H1 (cell line): ENCODE results near the gene NAV3.

Experiments used
- ASH2L ChIP-seq: fragments of 200-600, 300-600 bp; sonication (generic); IDR thresholded peaks from one replicate; pipeline ENCODE4 v1.7.1; 2017; ENCODE audit warnings: low read length
- CHD2 ChIP-seq: IDR thresholded peaks from 2 replicates; pipeline ENCODE4 v1.6.1; 2012; ENCODE audit warnings: low read length, improper control_type of control experiment
- EZH2 ChIP-seq: fragments of 200-600 bp; sonication (generic); IDR thresholded peaks from 2 replicates; pipeline ENCODE4 v1.7.1; 2012; ENCODE audit warnings: low read depth, mild to moderate bottlenecking, moderate library complexity, low read length, inconsistent platforms; ENCODE audit not compliant: severe bottlenecking
- POLR2A ChIP-seq, 2 experiments: IDR thresholded peaks; 1 replicate in 1 of 2; 2 replicates in 1 of 2; pipeline ENCODE4 v1.6.1; 2011; ENCODE audit warnings: low read depth in 2 of 2, low read length in 2 of 2, mild to moderate bottlenecking in 2 of 2; ENCODE audit errors: control extremely low read depth in 1 of 2
- ZNF274 ChIP-seq: IDR thresholded peaks from 2 replicates; pipeline ENCODE4 v1.7.0; 2012; ENCODE audit warnings: low read length, borderline replicate concordance; ENCODE audit errors: extremely low read depth
- TF ChIP-seq, protein P1 (sequence below), 3 experiments: IDR thresholded peaks; 1 replicate in 2 of 3; 2 replicates in 1 of 3; pipeline versions ENCODE4 v1.5.1 to v1.6.1; 2011; ENCODE audit warnings: low read length in 3 of 3, mild to moderate bottlenecking in 3 of 3, inconsistent platforms in 2 of 3, low read depth in 1 of 3, moderate library complexity in 1 of 3; ENCODE audit not compliant: insufficient read depth in 1 of 3; ENCODE audit errors: control extremely low read depth in 1 of 3
- TF ChIP-seq, protein P2 (sequence below): IDR thresholded peaks from 2 replicates; pipeline ENCODE4 v1.6.1; 2011; ENCODE audit warnings: low read length, improper control_type of control experiment

DNA sequence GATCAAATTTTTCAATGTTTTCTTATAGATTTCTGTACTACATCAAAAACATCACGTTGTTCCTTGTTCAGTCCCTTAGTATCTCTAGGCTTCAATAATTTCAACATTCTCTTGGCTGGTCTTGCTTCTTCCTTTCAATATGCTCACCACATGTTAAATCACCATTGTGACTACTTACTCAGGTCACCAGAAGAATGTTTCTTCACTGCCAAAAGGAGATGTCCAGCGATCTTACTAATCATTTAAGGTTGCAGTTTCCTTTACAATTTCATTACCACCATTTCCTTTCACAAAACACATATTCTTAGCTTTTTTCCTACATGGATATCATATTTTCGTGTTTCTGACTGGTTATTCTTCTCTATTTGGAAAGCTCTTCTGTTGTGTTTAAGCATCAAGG lies 363.8 kb downstream of the NAV3 start:
- TF ChIP-seq ZNF274, result no peak
- TF ChIP-seq, protein P1, sequence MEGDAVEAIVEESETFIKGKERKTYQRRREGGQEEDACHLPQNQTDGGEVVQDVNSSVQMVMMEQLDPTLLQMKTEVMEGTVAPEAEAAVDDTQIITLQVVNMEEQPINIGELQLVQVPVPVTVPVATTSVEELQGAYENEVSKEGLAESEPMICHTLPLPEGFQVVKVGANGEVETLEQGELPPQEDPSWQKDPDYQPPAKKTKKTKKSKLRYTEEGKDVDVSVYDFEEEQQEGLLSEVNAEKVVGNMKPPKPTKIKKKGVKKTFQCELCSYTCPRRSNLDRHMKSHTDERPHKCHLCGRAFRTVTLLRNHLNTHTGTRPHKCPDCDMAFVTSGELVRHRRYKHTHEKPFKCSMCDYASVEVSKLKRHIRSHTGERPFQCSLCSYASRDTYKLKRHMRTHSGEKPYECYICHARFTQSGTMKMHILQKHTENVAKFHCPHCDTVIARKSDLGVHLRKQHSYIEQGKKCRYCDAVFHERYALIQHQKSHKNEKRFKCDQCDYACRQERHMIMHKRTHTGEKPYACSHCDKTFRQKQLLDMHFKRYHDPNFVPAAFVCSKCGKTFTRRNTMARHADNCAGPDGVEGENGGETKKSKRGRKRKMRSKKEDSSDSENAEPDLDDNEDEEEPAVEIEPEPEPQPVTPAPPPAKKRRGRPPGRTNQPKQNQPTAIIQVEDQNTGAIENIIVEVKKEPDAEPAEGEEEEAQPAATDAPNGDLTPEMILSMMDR (IDR thresholded peaks at IDR 0.05; ENCODE audit: control extremely low read depth in 1 of 3, insufficient read depth in 1 of 3, low read depth in 1 of 3, low read length in 3 of 3), result no peak
- TF ChIP-seq CHD2, result no peak
- TF ChIP-seq, protein P2, sequence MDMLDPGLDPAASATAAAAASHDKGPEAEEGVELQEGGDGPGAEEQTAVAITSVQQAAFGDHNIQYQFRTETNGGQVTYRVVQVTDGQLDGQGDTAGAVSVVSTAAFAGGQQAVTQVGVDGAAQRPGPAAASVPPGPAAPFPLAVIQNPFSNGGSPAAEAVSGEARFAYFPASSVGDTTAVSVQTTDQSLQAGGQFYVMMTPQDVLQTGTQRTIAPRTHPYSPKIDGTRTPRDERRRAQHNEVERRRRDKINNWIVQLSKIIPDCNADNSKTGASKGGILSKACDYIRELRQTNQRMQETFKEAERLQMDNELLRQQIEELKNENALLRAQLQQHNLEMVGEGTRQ, result no peak
- TF ChIP-seq POLR2A (IDR thresholded peaks at IDR 0.05; ENCODE audit: control extremely low read depth in 1 of 2, low read depth in 2 of 2, low read length in 2 of 2), result no peak
- TF ChIP-seq ASH2L, result no peak
- TF ChIP-seq EZH2, result no peak
